DND-41 (cell line): ENCODE results near the gene CTAGE1.

Experiments
- CTCF ChIP-seq: IDR thresholded peaks from 2 replicates; pipeline ENCODE4 v1.5.1; 2012; ENCODE audit warnings: borderline replicate concordance, low read length, moderate library complexity, mild to moderate bottlenecking; ENCODE audit not compliant: poor library complexity, severe bottlenecking; ENCODE audit errors: extremely low read depth
- EZH2 ChIP-seq: IDR thresholded peaks from 3 replicates; pipeline ENCODE4 v1.6.1; 2012; ENCODE audit warnings: borderline replicate concordance, low read depth, mild to moderate bottlenecking, moderate library complexity, low read length, inconsistent platforms; ENCODE audit not compliant: severe bottlenecking

GRCh38 chr18:22448238-22448637 lies 30.5 kb upstream of the CTAGE1 start:
- TF ChIP-seq CTCF (no peak), EZH2 (no peak)
